Trophoblast cell (in vitro differentiated cells and primary cell): ENCODE results near the gene ELOVL4.
A peak's percentile ranks its signal among the peaks of the same experiment; 100 is the strongest.

Source experiments
- DNase-seq, 2 donors: peaks; one replicate each; pipeline ENCODE4 v3.0.0-alpha.2; 2016
- H2AFZ ChIP-seq: 2 replicates; pipeline ENCODE4 v1.6.1; 2013; ENCODE audit warnings: low read length, moderate library complexity, mild to moderate bottlenecking; ENCODE audit not compliant: insufficient read depth, poor library complexity
- H2AK5ac ChIP-seq: 2 replicates; pipeline ENCODE4 v1.6.1; 2013; ENCODE audit warnings: mild to moderate bottlenecking, low read length
- H2BK120ac ChIP-seq: 2 replicates; pipeline ENCODE4 v1.6.1; 2013; ENCODE audit warnings: low read length, mild to moderate bottlenecking, moderate library complexity; ENCODE audit not compliant: insufficient read depth, poor library complexity
- H2BK12ac ChIP-seq: 2 replicates; pipeline ENCODE4 v1.6.1; 2013; ENCODE audit warnings: mild to moderate bottlenecking, low read length, moderate library complexity
- H2BK5ac ChIP-seq: 2 replicates; pipeline ENCODE4 v1.6.1; 2013; ENCODE audit warnings: low read length, low read depth, moderate library complexity, mild to moderate bottlenecking; ENCODE audit not compliant: poor library complexity
- H3K14ac ChIP-seq: 2 replicates; pipeline ENCODE4 v1.6.1; 2013; ENCODE audit warnings: mild to moderate bottlenecking, low read length
- H3K18ac ChIP-seq: 2 replicates; pipeline ENCODE4 v1.6.1; 2013; ENCODE audit warnings: mild to moderate bottlenecking, low read length
- H3K23ac ChIP-seq: 2 replicates; pipeline ENCODE4 v1.6.1; 2013; ENCODE audit warnings: low read length
- H3K27ac ChIP-seq: 2 replicates; pipeline ENCODE4 v1.5.1; 2013; ENCODE audit warnings: low read depth, mild to moderate bottlenecking, inconsistent platforms, low read length, moderate library complexity
- H3K27me3 ChIP-seq: 2 replicates; pipeline ENCODE4 v1.6.1; 2013; ENCODE audit warnings: inconsistent platforms, mild to moderate bottlenecking, low read length, moderate library complexity; ENCODE audit not compliant: insufficient read depth
- H3K36me3 ChIP-seq, 2 experiments: 1 replicate in 1 of 2; 2 replicates in 1 of 2; pipeline ENCODE4 v1.6.1; 2013; ENCODE audit warnings: low read length in 2 of 2, mild to moderate bottlenecking in 2 of 2, moderate library complexity in 1 of 2; ENCODE audit not compliant: insufficient read depth in 2 of 2, control insufficient read depth in 1 of 2
- H3K4ac ChIP-seq: 2 replicates; pipeline ENCODE4 v1.6.1; 2013; ENCODE audit warnings: low read depth, mild to moderate bottlenecking, low read length, moderate library complexity
- H3K4me1 ChIP-seq, 2 experiments: 1 replicate in 1 of 2; 2 replicates in 1 of 2; pipeline ENCODE4 v1.6.1; 2013; ENCODE audit warnings: low read length in 2 of 2, mild to moderate bottlenecking in 2 of 2, moderate library complexity in 1 of 2; ENCODE audit not compliant: insufficient read depth in 2 of 2, control insufficient read depth in 1 of 2
- H3K4me2 ChIP-seq: 2 replicates; pipeline ENCODE4 v1.6.1; 2013; ENCODE audit warnings: inconsistent platforms, mild to moderate bottlenecking, low read length, moderate library complexity
- H3K4me3 ChIP-seq: 2 replicates; pipeline ENCODE4 v1.5.1; 2013; ENCODE audit warnings: mild to moderate bottlenecking, low read depth, low read length, inconsistent platforms
- H3K79me1 ChIP-seq: one replicate; pipeline ENCODE4 v1.6.1; 2013; ENCODE audit warnings: low read length
- H3K79me2 ChIP-seq: 2 replicates; pipeline ENCODE4 v1.6.1; 2013; ENCODE audit warnings: low read length, mild to moderate bottlenecking; ENCODE audit not compliant: control insufficient read depth, insufficient read depth, poor library complexity
- H3K9ac ChIP-seq: 2 replicates; pipeline ENCODE4 v1.6.1; 2013; ENCODE audit warnings: mild to moderate bottlenecking, low read length
- H3K9me3 ChIP-seq: 2 replicates; pipeline ENCODE4 v1.6.1; 2013; ENCODE audit warnings: low read depth, mild to moderate bottlenecking, control low read depth, inconsistent platforms, low read length; ENCODE audit not compliant: insufficient read depth
- H4K12ac ChIP-seq: 2 replicates; pipeline ENCODE4 v1.6.1; 2013; ENCODE audit warnings: low read depth, mild to moderate bottlenecking, low read length, moderate library complexity
- H4K8ac ChIP-seq: 2 replicates; pipeline ENCODE4 v1.6.1; 2013; ENCODE audit warnings: low read depth, mild to moderate bottlenecking, low read length, moderate library complexity
- H4K91ac ChIP-seq: one replicate; pipeline ENCODE4 v1.6.1; 2013; ENCODE audit warnings: low read depth, mild to moderate bottlenecking, low read length, moderate library complexity
- WGBS: extraction: QIAGEN DNeasy Blood & Tissue Kit; methylation state at CpG from one replicate; pipeline ENCODE4 v1.1.7; 2013; ENCODE audit warnings: missing lambda C conversion rate; ENCODE audit not compliant: insufficient read length, insufficient coverage; ENCODE audit errors: extremely low coverage; 5-methylcytosine and 5-hydroxymethylcytosine counted together

ELOVL4 gene

GRCh38 chr6:79878142-79878748 is 69.1 kb downstream of the ELOVL4 start:
- no peak overlapping the region for H3K4ac ChIP-seq
- no peak overlapping the region for H2BK12ac ChIP-seq
- H3K79me1 ChIP-seq = no peaks in the 10 kb centered on the region
- no peak overlapping the region for H3K4me2 ChIP-seq
- no peak overlapping the region for H4K8ac ChIP-seq
- no peak overlapping the region for H3K18ac ChIP-seq
- H3K9ac ChIP-seq = no peak overlapping the region
- no peak overlapping the region for H2AK5ac ChIP-seq
- no peak overlapping the region for H3K14ac ChIP-seq
- H3K9me3 ChIP-seq = peaks cover 2% of the 10 kb centered on the region
- no peak overlapping the region for H2BK120ac ChIP-seq
- H4K12ac ChIP-seq = no peak overlapping the region
- H3K79me2 ChIP-seq = no peaks in the 10 kb centered on the region
- peak; percentile 3 to 20 for DNase-seq
- H3K23ac ChIP-seq = no peak overlapping the region
- no peaks in the 10 kb centered on the region for H3K27me3 ChIP-seq
- H3K4me1 ChIP-seq = peaks cover 0 to 2% of the 10 kb centered on the region in 2 experiments
- H3K27ac ChIP-seq = no peak overlapping the region
- H2AFZ ChIP-seq = no peak overlapping the region
- H3K4me3 ChIP-seq = no peak overlapping the region
- H2BK5ac ChIP-seq = no peak overlapping the region
- no peak overlapping the region for H4K91ac ChIP-seq
- H3K36me3 ChIP-seq = no peaks in the 10 kb centered on the region
- WGBS = no CpG with 5 or more reads among the region's 6 CpGs

GRCh38 chr6:79874531-79875134 is 72.7 kb downstream of the ELOVL4 start:
- Histone ChIP-seq H3K79me1 (no peaks in the 10 kb centered on the region), H3K4me2 (no peak overlapping the region), H3K79me2 (no peaks in the 10 kb centered on the region), H3K18ac (no peak overlapping the region), H3K4me1 (peaks cover 0 to 2% of the 10 kb centered on the region in 2 experiments), H4K8ac (no peak overlapping the region), H3K9me3 (peaks cover 2% of the 10 kb centered on the region), H4K91ac (no peak overlapping the region), H3K4ac (no peak overlapping the region), H3K23ac (no peak overlapping the region), H2AFZ (no peak overlapping the region), H2BK12ac (no peak overlapping the region), H2BK5ac (no peak overlapping the region), H3K27ac (no peak overlapping the region), H2AK5ac (no peak overlapping the region), H2BK120ac (no peak overlapping the region), H3K27me3 (no peaks in the 10 kb centered on the region), H3K36me3 (no peaks in the 10 kb centered on the region), H4K12ac (no peak overlapping the region), H3K4me3 (no peak overlapping the region), H3K9ac (no peak overlapping the region), H3K14ac (no peak overlapping the region)
- no CpG with 5 or more reads among the region's 5 CpGs for WGBS
- peak in 1 of 2 donors; percentile 63 for DNase-seq

- no peak overlapping the region for H2AK5ac ChIP-seq
- no peak overlapping the region for H3K4me3 ChIP-seq
- no peak overlapping the region for H3K27ac ChIP-seq
- H3K27me3 ChIP-seq = no peaks in the 10 kb centered on the region
- H4K12ac ChIP-seq = no peak overlapping the region
- no peak overlapping the region for H3K4ac ChIP-seq
- H4K8ac ChIP-seq = no peak overlapping the region
- H3K79me2 ChIP-seq = no peaks in the 10 kb centered on the region
- no peak overlapping the region for H2BK12ac ChIP-seq
- no CpG with 5 or more reads among the region's 2 CpGs for WGBS
- no peak overlapping the region for H2BK120ac ChIP-seq
- no peak overlapping the region for H2AFZ ChIP-seq
- no peaks in the 10 kb centered on the region for H3K79me1 ChIP-seq
- H3K23ac ChIP-seq = no peak overlapping the region
- H3K9ac ChIP-seq = no peak overlapping the region
- no peaks in the 10 kb centered on the region for H3K9me3 ChIP-seq
- H4K91ac ChIP-seq = no peak overlapping the region
- H3K36me3 ChIP-seq = no peaks in the 10 kb centered on the region
- no peak overlapping the region for H2BK5ac ChIP-seq
- peak; percentile 76 to 88 for DNase-seq
- no peaks in the 10 kb centered on the region for H3K4me1 ChIP-seq
- no peak overlapping the region for H3K4me2 ChIP-seq
- H3K18ac ChIP-seq = no peak overlapping the region
- H3K14ac ChIP-seq = no peak overlapping the region
These were observed 74.4 kb downstream of the ELOVL4 start for GRCh38 chr6:79872986-79873385.

- DNase-seq = no peak
- Histone ChIP-seq H3K23ac (no peak overlapping the region), H3K18ac (no peak overlapping the region), H3K14ac (no peak overlapping the region), H3K27ac (no peak overlapping the region), H2BK12ac (no peak overlapping the region), H3K9ac (no peak overlapping the region), H3K79me1 (no peaks in the 10 kb centered on the region), H3K4me2 (no peak overlapping the region), H3K9me3 (no peaks in the 10 kb centered on the region), H3K4me3 (no peak overlapping the region), H4K8ac (no peak overlapping the region), H2AFZ (no peak overlapping the region), H4K91ac (no peak overlapping the region), H3K79me2 (no peaks in the 10 kb centered on the region), H2BK5ac (no peak overlapping the region), H3K36me3 (no peaks in the 10 kb centered on the region), H3K4me1 (no peaks in the 10 kb centered on the region), H2BK120ac (no peak overlapping the region), H3K27me3 (no peaks in the 10 kb centered on the region), H4K12ac (no peak overlapping the region), H3K4ac (no peak overlapping the region), H2AK5ac (no peak overlapping the region)
- WGBS = no CpG with 5 or more reads among the region's 2 CpGs
These were observed 75.0 kb downstream of the ELOVL4 start for GRCh38 chr6:79872303-79872702.
